K562 (cell line): Measurements from ENCODE around the gene ABHD16A. TPM values are rescaled to one million over a fixed set of nuclear protein-coding genes. Genes with fewer than 3 reads are reported as not detected.

ENCODE experiments used
- CTBP1 ChIP-seq: fragments of 450-650 bp; IDR thresholded peaks from 2 replicates; pipeline ENCODE4 v1.6.1; 2016; ENCODE audit warnings: borderline replicate concordance
- ELF4 ChIP-seq: fragments of 450-650 bp; formaldehyde crosslinking; IDR thresholded peaks from 2 replicates; pipeline ENCODE4 v1.4.0; 2022; ENCODE audit warnings: missing genetic modification characterization
- HCFC1 ChIP-seq: IDR thresholded peaks from 2 replicates; pipeline ENCODE4 v1.6.1; 2012; ENCODE audit warnings: low read depth, low read length, improper control_type of control experiment
- HNRNPUL1 ChIP-seq: fragments of 200-400 bp; formaldehyde crosslinking; IDR thresholded peaks from 2 replicates; pipeline ENCODE4 v1.6.1; 2017; ENCODE audit warnings: low read length
- MTA3 ChIP-seq: fragments of 450-650 bp; formaldehyde crosslinking; IDR thresholded peaks from 2 replicates; pipeline ENCODE4 v1.6.1; 2017; ENCODE audit warnings: mild to moderate bottlenecking, borderline replicate concordance
- NR2C1 ChIP-seq, 2 experiments: fragments of 450-650 bp; IDR thresholded peaks; 2 replicates each; pipeline ENCODE4 v1.6.1; 2017; ENCODE audit warnings: mild to moderate bottlenecking in 2 of 2, antibody characterized with exemption in 1 of 2, inconsistent platforms in 1 of 2, missing compliant biosample characterization in 1 of 2, missing genetic modification characterization in 1 of 2
- PPARD ChIP-seq: fragments of 250-450 bp; sonication (Bioruptor Pico); IDR thresholded peaks from 2 replicates; pipeline ENCODE4 v1.8.0; 2022; ENCODE audit warnings: inconsistent platforms, mild to moderate bottlenecking, moderate library complexity
- RCOR1 ChIP-seq, 2 experiments: IDR thresholded peaks; 2 replicates each; pipeline ENCODE4 v1.6.1; 2012; ENCODE audit warnings: low read depth in 2 of 2, low read length in 2 of 2, borderline replicate concordance in 1 of 2, improper control_type of control experiment in 1 of 2
- SMARCA4 ChIP-seq: fragments of 450-650 bp; IDR thresholded peaks from 2 replicates; pipeline ENCODE4 v1.6.1; 2016
- SMARCB1 ChIP-seq: IDR thresholded peaks from 2 replicates; pipeline ENCODE4 v1.6.1; 2011; ENCODE audit warnings: improper control_type of control experiment, low read depth; ENCODE audit not compliant: insufficient read length
- SMARCC2 ChIP-seq: fragments of 450-650 bp; IDR thresholded peaks from 2 replicates; pipeline ENCODE4 v1.6.1; 2017; ENCODE audit warnings: antibody characterized with exemption, moderate library complexity, mild to moderate bottlenecking, low read depth
- SNIP1 ChIP-seq: fragments of 450-650 bp; IDR thresholded peaks from 2 replicates; pipeline ENCODE4 v1.7.1; 2017; ENCODE audit warnings: low read depth, mild to moderate bottlenecking
- SRSF1 ChIP-seq: fragments of 200-400 bp; formaldehyde crosslinking; IDR thresholded peaks from 2 replicates; pipeline ENCODE4 v1.6.1; 2017; ENCODE audit warnings: mild to moderate bottlenecking, low read depth, low read length, moderate library complexity
- TBP ChIP-seq: optimal IDR thresholded peaks from 2 replicates; pipeline ENCODE3; 2011; ENCODE audit warnings: low read depth, low read length, improper control_type of control experiment
- TCF7 ChIP-seq: sonication (generic); IDR thresholded peaks from 2 replicates; pipeline ENCODE4 v1.6.1; 2016; ENCODE audit warnings: antibody characterized with exemption, borderline replicate concordance
- ZKSCAN8 ChIP-seq: fragments of 200-800 bp; sonication (Bioruptor generic); IDR thresholded peaks from 2 replicates; pipeline ENCODE4 v1.6.1; 2016; ENCODE audit warnings: missing genetic modification characterization, missing compliant biosample characterization
- ZNF280B ChIP-seq: fragments of 250-450 bp; sonication (Bioruptor Pico); IDR thresholded peaks from 2 replicates; pipeline ENCODE4 v1.5.1; 2021; ENCODE audit warnings: mild to moderate bottlenecking
- ZNF324 ChIP-seq: fragments of 250-450 bp; sonication (Bioruptor Pico); IDR thresholded peaks from 2 replicates; pipeline ENCODE4 v1.4.0; 2020; ENCODE audit warnings: mild to moderate bottlenecking
- ZNF444 ChIP-seq: fragments of 250-450 bp; sonication (Bioruptor Pico); IDR thresholded peaks from 2 replicates; pipeline ENCODE4 v1.4.0; 2020; ENCODE audit warnings: mild to moderate bottlenecking, moderate library complexity
- ZNF717 ChIP-seq: fragments of 250-450 bp; sonication (Bioruptor Pico); IDR thresholded peaks from 2 replicates; pipeline ENCODE4 v1.5.0; 2021
- polyA plus RNA-seq, 8 experiments: library from polyadenylated mRNA; depleted of rRNA in 4 of 8; stranded (reverse) in 5 of 8; unstranded in 3 of 8; fragments of >200 nt; fragmentation: Nextera tagmentation in 2 of 8; fragmentation: Illumina TruSeq in 1 of 8; extraction: Ambion mirVana in 2 of 8; extraction: Trizol in 1 of 8; gene quantifications; 2 replicates each; pipeline versions ENCODE4 v1.2.1 to v1.2.3, GENCODE V29; 2011 to 2014; ENCODE audit warnings: inconsistent platforms in 1 of 8, missing spikeins in 1 of 8
- total RNA-seq, 7 experiments: library from RNA; depleted of rRNA in 6 of 7; stranded (reverse); fragments of >200 nt in 6 of 7; fragmentation: Illumina TruSeq in 2 of 7; extraction: Trizol in 2 of 7; gene quantifications; 2 replicates each; pipeline versions ENCODE4 v1.2.1 to v1.2.3, GENCODE V29; 2011 to 2021; ENCODE audit warnings: low replicate concordance in 1 of 7
- TF ChIP-seq, protein P1 (sequence below): sonication (generic); formaldehyde crosslinking; IDR thresholded peaks from 2 replicates; pipeline ENCODE4 v1.8.1; 2023; ENCODE audit warnings: missing genetic modification reagents, mild to moderate bottlenecking, borderline replicate concordance
- TF ChIP-seq, protein P2 (sequence below): sonication (generic); formaldehyde crosslinking; IDR thresholded peaks from 2 replicates; pipeline ENCODE4 v1.8.0; 2022; ENCODE audit warnings: mild to moderate bottlenecking, missing genetic modification reagents

ABHD16A gene
- total and polyA plus RNA-seq, 9 of the 15 experiments (the other 6 are each of a cell fraction or from before 2014, with no cell fraction given): 25.8 to 120 (median 81.6) TPM

- TF ChIP-seq SMARCA4 (no peak), ELF4 (CRISPR knock-in tag) (peak; percentile 29; the same call in 1 of the 2 replicates), SRSF1 (no peak), ZNF717 (CRISPR knock-in tag) (no peak), SNIP1 (no peak), TBP (no peak), ZNF280B (CRISPR knock-in tag) (no peak), HCFC1 (no peak), ZNF324 (CRISPR knock-in tag) (no peak), SMARCB1 (no peak), SMARCC2 (no peak), ZKSCAN8 (no peak), TCF7 (no peak), MTA3 (peak; percentile 13; the same call in 1 of the 2 replicates), PPARD (CRISPR knock-in tag) (no peak), RCOR1 (IDR thresholded peaks at IDR 0.05; ENCODE audit: borderline replicate concordance in 1 of 2, low read depth in 2 of 2, low read length in 2 of 2) (peak; percentile 17 to 51; a peak in 2 of 4 replicates), ZNF444 (CRISPR knock-in tag) (0 out of 2 replicates have a peak, but pooled peaks have one; percentile 24), HNRNPUL1 (no peak), CTBP1 (no peak), NR2C1 (IDR thresholded peaks at IDR 0.05) (no peak), NR2C1 (tag; IDR thresholded peaks at IDR 0.05) (peak; percentile 62)
- TF ChIP-seq, protein P1, sequence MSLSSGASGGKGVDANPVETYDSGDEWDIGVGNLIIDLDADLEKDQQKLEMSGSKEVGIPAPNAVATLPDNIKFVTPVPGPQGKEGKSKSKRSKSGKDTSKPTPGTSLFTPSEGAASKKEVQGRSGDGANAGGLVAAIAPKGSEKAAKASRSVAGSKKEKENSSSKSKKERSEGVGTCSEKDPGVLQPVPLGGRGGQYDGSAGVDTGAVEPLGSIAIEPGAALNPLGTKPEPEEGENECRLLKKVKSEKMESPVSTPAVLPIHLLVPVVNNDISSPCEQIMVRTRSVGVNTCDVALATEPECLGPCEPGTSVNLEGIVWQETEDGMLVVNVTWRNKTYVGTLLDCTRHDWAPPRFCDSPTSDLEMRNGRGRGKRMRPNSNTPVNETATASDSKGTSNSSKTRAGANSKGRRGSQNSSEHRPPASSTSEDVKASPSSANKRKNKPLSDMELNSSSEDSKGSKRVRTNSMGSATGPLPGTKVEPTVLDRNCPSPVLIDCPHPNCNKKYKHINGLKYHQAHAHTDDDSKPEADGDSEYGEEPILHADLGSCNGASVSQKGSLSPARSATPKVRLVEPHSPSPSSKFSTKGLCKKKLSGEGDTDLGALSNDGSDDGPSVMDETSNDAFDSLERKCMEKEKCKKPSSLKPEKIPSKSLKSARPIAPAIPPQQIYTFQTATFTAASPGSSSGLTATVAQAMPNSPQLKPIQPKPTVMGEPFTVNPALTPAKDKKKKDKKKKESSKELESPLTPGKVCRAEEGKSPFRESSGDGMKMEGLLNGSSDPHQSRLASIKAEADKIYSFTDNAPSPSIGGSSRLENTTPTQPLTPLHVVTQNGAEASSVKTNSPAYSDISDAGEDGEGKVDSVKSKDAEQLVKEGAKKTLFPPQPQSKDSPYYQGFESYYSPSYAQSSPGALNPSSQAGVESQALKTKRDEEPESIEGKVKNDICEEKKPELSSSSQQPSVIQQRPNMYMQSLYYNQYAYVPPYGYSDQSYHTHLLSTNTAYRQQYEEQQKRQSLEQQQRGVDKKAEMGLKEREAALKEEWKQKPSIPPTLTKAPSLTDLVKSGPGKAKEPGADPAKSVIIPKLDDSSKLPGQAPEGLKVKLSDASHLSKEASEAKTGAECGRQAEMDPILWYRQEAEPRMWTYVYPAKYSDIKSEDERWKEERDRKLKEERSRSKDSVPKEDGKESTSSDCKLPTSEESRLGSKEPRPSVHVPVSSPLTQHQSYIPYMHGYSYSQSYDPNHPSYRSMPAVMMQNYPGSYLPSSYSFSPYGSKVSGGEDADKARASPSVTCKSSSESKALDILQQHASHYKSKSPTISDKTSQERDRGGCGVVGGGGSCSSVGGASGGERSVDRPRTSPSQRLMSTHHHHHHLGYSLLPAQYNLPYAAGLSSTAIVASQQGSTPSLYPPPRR (CRISPR knock-in tag): no peak; the same call in none of the 2 replicates
- TF ChIP-seq, protein P2, sequence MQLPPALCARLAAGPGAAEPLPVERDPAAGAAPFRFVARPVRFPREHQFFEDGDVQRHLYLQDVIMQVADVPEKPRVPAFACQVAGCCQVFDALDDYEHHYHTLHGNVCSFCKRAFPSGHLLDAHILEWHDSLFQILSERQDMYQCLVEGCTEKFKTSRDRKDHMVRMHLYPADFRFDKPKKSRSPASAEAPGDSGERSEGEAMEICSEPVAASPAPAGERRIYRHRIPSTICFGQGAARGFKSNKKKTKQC (CRISPR knock-in tag): no peak
Observed at GRCh38 chr6:31651602-31652191, 51.4 kb downstream of the ABHD16A start (continued).
